GM21423 (cell line): Measurements from ENCODE around the gene CTSA.

Experiments used
- ATAC-seq: cut with Tn5 transposase; IDR thresholded peaks from one replicate; pipeline ENCODE4 v1.9.1; 2021; ENCODE audit warnings: mild to moderate bottlenecking, moderate library complexity; ENCODE audit not compliant: unreplicated experiment

The CTSA gene

DNA sequence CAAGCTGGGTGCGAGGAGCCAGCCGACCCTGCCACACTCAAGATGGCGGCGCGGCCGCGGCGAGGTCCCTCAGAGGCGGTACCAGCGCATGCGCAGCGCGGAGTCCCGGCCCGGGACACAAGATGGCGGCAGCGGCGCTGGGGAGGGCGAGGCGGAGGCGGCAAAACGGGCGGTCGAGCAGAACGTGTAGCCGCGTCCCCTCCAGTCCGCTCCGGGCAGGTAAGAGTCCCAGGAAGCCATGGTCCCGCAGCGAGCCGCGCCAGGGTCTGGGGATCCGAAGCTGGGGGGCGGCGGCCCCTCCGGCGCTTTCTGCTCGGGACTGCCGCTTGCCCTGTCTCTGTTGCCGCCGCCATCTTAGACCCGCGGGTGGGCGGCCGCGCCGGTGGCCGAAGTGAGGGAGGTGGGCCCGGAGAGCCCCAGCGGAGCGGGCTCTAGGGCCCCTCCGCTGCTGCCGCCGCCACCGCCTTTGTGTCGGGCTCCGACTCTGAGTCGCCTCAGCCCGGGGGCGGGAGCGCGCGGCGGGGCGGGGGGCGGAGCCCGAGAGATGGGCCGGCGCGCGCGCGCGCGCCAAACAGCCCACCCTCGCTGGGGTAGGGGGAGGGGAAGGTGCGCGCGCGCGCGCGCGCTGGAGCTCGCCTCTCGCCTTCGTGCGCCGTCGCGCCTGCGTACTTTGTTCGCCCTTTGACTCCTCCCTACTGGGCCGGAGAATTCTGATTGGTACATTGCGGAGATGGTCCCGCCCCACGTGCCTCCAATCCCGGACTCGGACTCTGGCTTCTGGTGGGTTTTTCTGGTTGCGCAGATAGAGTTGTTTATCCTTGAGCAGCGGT, 43.7 kb downstream of the CTSA start, which contains the start of gene PCIF1:
Gene PCIF1 (plus strand): TSS at position 98 of the 830 bp plus-strand sequence. CDS start 4,317 bp downstream, outside the sequence.
- ATAC-seq, result peak; percentile 76

DNA sequence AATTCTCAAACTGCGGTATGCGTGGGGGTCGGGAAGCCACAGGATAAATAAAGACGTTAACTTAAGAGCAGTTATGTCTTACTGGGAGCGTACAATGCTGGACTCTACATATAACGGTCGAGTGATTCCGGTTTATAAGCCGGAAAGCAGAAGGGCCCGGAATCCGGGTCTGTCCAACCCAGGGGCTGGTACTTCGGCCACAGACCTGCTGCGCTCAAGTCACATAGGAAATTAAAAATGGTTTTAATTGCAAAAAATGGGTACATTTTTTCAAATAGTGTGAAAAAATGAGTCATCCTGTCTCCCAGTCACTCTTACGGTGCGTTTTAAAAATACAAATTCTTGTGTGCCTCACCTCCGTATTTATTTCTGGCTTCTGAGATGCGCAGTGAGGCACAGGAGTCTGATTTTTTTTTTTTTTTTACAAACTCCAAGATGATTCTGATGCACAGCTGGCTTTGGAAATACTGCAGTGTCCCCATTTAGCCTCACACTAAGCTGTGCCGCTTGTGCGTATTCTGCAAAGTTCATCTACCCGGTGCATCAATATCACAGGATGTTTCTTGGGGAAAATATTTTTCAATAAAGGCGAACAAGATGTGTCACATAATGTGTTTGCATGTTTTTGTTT, 44.4 kb downstream of the CTSA start:
- ATAC-seq, result no peak

DNA sequence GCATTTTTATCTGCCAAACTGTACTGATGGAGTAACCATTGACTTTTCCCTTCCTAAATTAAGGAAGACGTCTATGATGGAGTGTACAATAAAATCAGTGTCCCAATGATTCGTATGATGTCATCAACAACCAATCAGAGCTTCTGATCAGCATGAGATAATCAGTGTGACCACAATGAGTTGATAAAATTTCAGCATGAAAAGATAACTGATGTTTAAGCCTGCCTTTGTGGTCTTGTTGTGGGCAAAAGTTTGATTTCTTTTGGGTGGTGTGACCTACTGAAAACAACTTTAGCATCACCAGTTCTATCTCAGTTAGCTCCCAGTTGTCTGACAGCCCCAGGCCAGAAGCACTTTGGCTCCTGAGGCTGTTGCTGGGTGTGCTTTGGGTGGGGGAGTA, 46.6 kb downstream of the CTSA start:
- no peak for ATAC-seq

DNA sequence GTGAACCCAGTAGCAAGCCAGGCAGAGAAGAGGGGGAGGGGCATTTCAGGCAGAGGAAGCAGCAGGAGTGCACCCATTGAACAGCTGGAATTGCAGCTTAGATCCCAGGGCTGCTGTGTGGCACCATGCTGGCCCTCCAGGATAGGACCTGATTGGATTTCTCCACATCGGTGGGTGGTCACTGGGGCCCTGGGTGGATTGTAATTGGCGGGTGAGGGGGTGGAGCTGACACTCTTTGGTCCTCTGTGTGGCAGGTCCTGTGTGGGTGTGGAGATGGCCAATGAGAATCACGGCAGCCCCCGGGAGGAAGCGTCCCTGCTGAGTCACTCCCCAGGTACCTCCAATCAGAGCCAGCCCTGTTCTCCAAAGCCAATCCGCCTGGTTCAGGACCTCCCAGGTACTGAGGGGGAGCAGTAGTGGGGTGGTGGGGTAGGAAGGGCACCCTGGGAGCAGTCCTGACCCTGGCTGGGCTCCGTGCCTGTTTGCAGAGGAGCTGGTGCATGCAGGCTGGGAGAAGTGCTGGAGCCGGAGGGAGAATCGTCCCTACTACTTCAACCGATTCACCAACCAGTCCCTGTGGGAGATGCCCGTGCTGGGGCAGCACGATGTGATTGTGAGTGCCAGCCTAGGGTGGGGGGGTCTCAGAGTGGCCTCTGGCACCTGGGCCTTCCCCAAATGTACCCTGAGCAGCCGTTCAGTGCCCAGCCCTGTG, 47.7 kb downstream of the CTSA start:
- no peak for ATAC-seq

DNA sequence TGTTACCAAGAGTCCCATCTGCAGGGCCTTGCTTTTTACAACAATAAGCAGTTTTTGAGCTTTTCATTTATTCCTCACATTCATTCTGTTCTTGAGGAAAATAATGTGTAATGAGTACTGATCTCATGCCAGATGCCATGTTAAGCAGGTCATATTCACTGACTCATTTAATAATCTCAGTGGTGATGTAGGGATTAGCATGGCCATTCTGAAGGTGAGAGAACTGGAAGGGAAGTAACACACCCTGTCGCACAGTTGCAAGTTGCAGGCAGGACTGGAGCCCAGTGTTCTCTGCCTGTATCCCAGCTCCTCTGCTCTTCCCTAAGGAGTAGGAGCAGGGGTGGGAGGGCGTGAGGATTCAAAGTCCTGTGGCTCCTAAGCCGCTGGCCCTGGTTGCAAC, 48.9 kb downstream of the CTSA start:
- ATAC-seq, result no peak

DNA sequence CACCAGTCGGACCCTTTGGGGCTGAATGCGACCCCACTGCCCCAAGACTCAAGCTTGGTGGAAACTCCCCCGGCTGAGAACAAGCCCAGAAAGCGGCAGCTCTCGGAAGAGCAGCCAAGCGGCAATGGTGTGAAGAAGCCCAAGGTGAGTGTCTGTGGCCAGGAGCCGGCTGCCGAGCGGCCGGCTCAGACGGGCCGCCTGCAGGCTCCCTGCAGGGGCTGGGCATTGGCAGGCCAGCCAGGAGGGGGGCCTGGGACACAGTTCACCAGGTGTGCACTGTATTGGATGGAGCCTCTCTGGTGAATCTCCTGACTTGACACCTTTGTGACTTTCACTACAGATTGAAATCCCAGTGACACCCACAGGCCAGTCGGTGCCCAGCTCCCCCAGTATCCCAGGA, 49.3 kb downstream of the CTSA start:
- ATAC-seq, result no peak

DNA sequence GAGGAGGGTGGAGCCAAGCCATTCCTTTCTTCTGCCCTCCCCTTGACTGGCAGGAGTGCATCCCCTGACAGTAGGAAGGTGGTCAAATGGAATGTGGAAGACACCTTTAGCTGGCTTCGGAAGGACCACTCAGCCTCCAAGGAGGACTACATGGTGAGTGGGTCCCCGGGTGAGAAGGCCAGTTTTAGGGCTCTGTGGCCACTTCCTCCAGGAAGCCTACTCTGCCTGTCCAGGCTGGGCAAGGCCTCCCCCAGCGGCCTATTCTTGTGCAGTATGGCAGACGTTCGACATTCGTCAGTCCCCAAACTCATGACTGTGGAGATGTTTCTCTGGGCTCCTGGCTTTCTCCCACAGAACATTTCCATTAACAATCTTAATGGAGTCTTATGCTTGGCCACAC, 52.5 kb downstream of the CTSA start:
- ATAC-seq, result no peak

DNA sequence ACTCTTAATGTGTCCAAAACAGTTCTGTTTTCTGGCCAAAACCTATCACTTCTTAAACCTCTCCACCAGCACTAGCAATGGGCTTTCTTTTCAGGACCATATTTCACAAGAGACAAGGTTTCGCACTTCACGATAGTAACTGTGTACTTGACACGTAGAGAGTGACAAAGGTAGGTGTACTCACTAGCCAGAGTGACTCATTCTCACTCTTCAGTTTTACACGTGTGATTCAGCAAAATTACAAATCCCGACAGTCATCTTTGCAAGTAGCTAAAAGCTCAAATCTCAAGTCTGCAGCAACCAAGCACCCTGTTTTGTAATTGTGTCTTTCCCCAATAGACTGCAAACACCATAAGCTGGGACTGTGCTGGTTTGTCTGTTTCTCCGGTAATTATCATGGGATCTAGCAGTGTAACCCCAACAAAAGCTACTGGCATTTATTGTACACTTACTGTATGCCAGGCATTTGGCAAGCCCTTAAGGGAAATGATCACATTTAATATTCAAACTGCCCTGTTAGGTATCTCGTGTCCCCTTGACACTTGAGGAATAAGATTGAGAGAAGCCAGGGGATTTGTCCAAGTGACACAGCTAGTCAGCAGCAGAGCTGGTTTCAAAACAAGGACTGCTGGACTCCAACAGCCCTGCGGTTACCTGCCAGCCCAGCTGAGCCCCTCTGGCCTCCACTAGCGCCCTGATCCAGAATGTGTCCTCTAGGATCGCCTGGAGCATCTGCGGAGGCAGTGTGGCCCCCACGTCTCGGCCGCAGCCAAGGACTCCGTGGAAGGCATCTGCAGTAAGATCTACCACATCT, 53.2 kb downstream of the CTSA start:
- no peak for ATAC-seq

DNA sequence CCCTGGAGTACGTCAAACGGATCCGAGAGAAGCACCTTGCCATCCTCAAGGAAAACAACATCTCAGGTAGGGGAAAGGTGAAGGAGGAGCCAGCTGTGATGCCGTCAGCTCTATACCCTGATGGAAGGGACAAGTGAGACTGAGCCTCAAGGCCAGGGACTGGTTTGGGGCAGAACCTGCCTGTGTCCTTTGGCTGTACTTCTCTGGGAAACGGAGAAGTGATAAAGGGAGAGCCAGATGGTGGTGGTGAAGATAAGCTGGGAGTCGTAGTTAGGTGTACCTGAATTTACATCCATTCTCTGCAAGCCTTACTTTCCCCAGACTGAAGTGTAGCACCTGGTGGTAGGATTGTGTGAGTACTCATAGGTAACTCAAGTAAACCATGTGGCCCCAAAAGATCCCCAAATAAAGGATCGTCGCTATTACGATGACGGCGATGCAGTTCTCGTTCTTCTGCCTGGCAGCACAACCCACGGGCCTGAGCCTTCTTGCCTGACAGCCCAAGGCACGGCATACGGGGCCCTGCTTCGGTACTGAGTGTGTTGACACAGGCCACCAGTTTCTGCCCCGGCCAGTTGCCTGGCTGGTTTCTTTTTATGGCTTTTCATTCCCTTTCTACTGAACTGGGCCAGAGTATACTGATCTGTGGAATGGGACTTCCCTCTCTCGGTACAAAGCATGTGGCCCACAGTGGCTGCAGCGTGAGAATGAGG, 54.0 kb downstream of the CTSA start:
- no peak for ATAC-seq

DNA sequence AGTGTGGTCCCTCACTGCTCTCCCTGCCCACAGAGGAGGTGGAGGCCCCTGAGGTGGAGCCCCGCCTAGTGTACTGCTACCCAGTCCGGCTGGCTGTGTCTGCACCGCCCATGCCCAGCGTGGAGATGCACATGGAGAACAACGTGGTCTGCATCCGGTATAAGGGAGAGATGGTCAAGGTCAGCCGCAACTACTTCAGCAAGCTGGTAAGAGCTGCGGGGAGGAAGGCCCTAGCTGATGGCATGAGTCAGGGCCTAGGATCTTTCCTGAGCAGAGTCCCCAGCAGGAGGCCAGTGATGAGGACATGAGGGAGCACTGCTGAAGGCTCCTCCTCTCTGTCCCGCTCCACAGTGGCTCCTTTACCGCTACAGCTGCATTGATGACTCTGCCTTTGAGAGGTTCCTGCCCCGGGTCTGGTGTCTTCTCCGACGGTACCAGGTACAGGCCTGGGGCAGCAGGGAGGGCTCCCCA, 54.6 kb downstream of the CTSA start:
- no peak for ATAC-seq

DNA sequence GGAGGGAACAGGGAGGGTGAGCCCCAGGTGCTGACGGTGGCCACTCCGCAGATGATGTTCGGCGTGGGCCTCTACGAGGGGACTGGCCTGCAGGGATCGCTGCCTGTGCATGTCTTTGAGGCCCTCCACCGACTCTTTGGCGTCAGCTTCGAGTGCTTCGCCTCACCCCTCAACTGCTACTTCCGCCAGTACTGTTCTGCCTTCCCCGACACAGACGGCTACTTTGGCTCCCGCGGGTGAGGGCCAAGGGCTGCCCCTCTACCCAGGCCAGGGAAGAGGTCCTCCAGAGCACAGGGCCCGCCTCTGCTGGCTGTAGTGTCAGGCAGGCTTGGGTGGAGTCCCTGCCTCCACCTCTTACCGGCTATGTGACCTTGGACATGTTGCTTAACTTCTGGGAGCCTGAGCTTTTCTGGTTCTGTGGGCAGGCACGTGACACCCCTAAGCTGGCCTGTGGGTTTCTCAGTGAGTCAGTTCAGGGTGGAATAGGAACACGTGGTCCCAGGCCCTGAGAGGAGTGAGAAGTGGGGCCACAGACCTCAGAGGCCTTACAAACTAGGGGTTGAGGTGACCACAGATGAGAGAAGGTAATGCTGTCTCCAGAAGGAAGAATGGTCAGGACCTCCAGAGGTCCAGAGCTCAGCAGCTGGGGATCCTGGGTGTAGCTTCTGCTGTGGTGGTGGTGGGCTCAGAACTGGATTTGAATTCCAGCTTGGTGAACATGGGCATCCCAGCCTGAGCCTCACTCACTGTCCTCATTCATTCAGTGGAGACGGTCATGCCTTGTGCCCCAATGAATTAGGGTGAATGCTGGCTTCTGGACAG, 55.2 kb downstream of the CTSA start:
- ATAC-seq, result no peak

DNA sequence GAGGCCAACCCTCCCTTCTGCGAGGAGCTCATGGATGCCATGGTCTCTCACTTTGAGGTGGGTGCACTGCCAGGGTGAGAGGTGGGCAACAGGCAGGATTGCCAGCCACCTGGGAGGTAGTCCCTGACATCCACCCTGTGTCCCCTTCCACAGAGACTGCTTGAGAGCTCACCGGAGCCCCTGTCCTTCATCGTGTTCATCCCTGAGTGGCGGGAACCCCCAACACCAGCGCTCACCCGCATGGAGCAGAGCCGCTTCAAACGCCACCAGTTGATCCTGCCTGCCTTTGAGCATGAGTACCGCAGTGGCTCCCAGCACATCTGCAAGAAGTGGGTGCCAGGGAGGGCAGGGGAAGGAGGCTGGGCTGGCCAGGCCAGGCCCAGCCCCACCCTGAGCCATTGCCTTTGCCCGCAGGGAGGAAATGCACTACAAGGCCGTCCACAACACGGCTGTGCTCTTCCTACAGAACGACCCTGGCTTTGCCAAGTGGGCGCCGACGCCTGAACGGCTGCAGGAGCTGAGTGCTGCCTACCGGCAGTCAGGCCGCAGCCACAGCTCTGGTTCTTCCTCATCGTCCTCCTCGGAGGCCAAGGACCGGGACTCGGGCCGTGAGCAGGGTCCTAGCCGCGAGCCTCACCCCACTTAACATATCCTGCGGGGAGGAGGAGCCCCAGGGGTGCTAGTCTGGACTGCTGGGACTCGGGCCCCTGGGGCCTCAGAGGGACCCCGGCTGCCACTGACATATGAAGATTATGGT, 56.2 kb downstream of the CTSA start:
- ATAC-seq, result no peak

DNA sequence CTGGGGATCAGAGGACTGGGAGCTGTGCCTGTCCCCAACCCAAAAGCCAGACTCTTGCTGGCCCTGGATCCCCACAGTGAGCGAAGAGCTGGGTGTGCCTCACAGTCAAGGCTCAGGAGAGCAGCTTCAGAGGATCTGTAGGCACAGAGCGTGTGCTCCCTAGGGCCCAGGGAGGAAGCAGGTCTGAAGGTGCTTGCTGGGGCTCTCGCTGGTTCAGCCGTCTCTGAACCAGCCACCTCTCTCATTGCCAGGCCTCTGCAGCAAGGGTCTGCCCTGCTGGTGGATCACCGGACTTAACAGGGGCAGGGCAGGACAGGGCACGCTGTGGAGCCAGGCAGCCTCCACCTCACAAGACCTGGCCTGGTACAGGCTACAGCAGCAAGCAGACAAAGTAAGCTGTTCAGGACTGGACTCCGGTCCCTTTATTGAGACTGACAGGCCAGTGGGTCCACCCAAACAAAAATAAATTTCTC, 57.2 kb downstream of the CTSA start:
- no peak for ATAC-seq
